Pancreas (tissue), 10 donors: ENCODE data around the gene PTPN20. TPM values are rescaled to one million over a fixed set of nuclear protein-coding genes. Genes with fewer than 3 reads are reported as not detected.
A peak's percentile ranks its signal among the peaks of the same experiment; 100 is the strongest.

Experiments
- ATAC-seq, 4 donors: fragments of 200-7000 bp; cut with Tn5 transposase; one replicate each; pipeline versions ENCODE4 v1.8.0 to v1.9.1; 2020; ENCODE audit warnings: mild to moderate bottlenecking in 4 of 4, moderate library complexity in 4 of 4
- DNase-seq, 6 donors: peaks; one replicate each; pipeline ENCODE4 v3.0.0-alpha.2; 2020
- FAIRE-seq: peaks from 2 replicates; lab custom pipeline; 2012; peaks lifted over from hg19 to GRCh38; lab: Jason Lieb, UNC
- H3K27ac ChIP-seq, 4 donors: fragments of 200-600 bp; sonication (generic); 1 replicate in 3 of 4; 2 replicates in 1 of 4; pipeline versions ENCODE4 v1.5.0 to v1.8.0; 2020
- H3K27me3 ChIP-seq, 4 donors: fragments of 200-600 bp; one replicate each; pipeline ENCODE4 v1.8.0; 2021
- H3K36me3 ChIP-seq, 3 donors: fragments of 200-600 bp; sonication (generic) in 1 of 3; one replicate each; pipeline versions ENCODE4 v1.5.0 to v1.8.0; 2020 to 2021
- H3K4me1 ChIP-seq, 3 donors: fragments of 200-600 bp; one replicate each; pipeline ENCODE4 v1.8.0; 2021
- H3K4me3 ChIP-seq, 4 donors: fragments of 200-600 bp; sonication (generic) in 2 of 4; one replicate each; pipeline versions ENCODE4 v1.5.0 to v1.8.0; 2020 to 2021
- H3K9me3 ChIP-seq, 4 donors: fragments of 200-600 bp; one replicate each; pipeline ENCODE4 v1.8.0; 2021
- WGBS, 2 donors: extraction: QIAGEN DNeasy Blood & Tissue Kit; methylation state at CpG; one replicate each; pipeline ENCODE4 v1.1.7; 2013; 5-methylcytosine and 5-hydroxymethylcytosine counted together
- intact Hi-C, 3 donors: fragments of 100-400 bp; cut with DNase I; formaldehyde crosslinking; loops; one replicate each; pipeline versions ENCODE4 v1.11.1 to v1.14.2; 2022
- polyA plus RNA-seq, 2 donors: library from polyadenylated mRNA; stranded (reverse); fragments of 200-250 nt; gene quantifications; one replicate each; pipeline ENCODE4 v1.2.3, GENCODE V29; 2013
- total RNA-seq, 6 donors: library from RNA; stranded (reverse); fragmentation: NEBNext Ultra II Directional in 4 of 6; extraction: Animal tissue kit (Norgen Biotek cat#: 25700) in 4 of 6; gene quantifications; one replicate each; pipeline versions ENCODE4 v1.2.1 to v1.2.4, GENCODE V29; 2021 to 2023
- TF ChIP-seq, protein P1 (sequence below), 4 donors: fragments of 200-600 bp; sonication (generic) in 3 of 4; IDR thresholded peaks; one replicate each; pipeline versions ENCODE4 v1.5.0 to v1.8.0; 2021; ENCODE audit warnings: antibody characterized with exemption in 4 of 4
- donor health status: healthy with polysubstance abuse.
- donor health status: DM: no; HTN: no; CAD: no; lungs with moderate emphysema.
- donor health status: DM: no; HTN: no; CAD: no.
- donor health status: control.
- donor health status: control.
- donor health status: Bipolar disorder and iron deficiency.
- donor health status: DM: yes; HTN: yes; CAD: no.
- donor health status: DM: no; HTN: no; CAD: no.
- donor health status: DM: no; HTN: no; CAD: no.
- donor health status: DM: yes; HTN: yes; CAD: no.

Gene PTPN20
- total and polyA plus RNA-seq, 8 donors = 1.4 to 8.3 (median 3.2) TPM

DNA sequence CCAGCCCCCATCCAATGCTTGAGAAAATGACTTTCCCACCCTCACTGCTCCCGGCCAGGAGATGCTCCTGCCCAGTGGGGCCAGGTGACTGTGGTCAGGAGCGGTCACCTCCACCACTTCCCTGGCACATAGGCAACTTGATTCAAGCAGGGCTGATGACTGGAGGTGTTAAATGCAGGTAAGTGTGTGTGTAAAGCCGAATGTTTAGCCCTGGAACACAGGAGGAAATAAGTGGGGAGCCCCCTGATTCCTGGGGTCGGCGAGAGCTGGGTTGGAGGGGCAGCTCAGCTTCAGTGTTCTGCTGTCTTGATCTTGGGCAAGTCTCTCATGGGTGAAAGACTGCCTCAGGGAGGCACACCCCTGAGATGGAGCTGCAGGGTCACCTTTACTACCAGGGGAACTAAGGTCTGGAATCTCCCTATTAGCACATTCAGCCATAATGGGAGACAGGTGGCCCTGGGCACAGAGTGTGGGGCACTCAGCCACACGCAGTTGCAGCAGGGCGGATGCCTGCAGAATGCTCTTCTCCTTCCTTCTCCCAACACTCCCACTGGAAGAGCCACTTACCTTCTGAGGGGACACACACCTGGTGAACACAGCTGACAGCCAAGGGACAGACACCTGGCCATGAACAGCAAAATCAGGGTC lies 124.1 kb downstream of the PTPN20 start:
- no peak overlapping the region for H3K27ac ChIP-seq
- TF ChIP-seq, protein P1, sequence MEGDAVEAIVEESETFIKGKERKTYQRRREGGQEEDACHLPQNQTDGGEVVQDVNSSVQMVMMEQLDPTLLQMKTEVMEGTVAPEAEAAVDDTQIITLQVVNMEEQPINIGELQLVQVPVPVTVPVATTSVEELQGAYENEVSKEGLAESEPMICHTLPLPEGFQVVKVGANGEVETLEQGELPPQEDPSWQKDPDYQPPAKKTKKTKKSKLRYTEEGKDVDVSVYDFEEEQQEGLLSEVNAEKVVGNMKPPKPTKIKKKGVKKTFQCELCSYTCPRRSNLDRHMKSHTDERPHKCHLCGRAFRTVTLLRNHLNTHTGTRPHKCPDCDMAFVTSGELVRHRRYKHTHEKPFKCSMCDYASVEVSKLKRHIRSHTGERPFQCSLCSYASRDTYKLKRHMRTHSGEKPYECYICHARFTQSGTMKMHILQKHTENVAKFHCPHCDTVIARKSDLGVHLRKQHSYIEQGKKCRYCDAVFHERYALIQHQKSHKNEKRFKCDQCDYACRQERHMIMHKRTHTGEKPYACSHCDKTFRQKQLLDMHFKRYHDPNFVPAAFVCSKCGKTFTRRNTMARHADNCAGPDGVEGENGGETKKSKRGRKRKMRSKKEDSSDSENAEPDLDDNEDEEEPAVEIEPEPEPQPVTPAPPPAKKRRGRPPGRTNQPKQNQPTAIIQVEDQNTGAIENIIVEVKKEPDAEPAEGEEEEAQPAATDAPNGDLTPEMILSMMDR (IDR thresholded peaks at IDR 0.05) = no peak
- ATAC-seq (no peak), FAIRE-seq (no peak), DNase-seq (peak in 1 of 6 donors; percentile 32)
- no peaks in the 10 kb centered on the region for H3K9me3 ChIP-seq
- WGBS, 2 donors = 80 to 83% methylated on average over 7 of the region's 7 CpGs
- no peaks in the 10 kb centered on the region for H3K4me1 ChIP-seq
- H3K27me3 ChIP-seq = no peaks in the 10 kb centered on the region
- no peak overlapping the region for H3K4me3 ChIP-seq
- intact Hi-C loops = loop anchor here in 1 of 3 donors (10.0 kb wide), 1 partner anchor 290 kb away; the partner anchor contains the start of gene GDF2
- H3K36me3 ChIP-seq = no peaks in the 10 kb centered on the region

DNA sequence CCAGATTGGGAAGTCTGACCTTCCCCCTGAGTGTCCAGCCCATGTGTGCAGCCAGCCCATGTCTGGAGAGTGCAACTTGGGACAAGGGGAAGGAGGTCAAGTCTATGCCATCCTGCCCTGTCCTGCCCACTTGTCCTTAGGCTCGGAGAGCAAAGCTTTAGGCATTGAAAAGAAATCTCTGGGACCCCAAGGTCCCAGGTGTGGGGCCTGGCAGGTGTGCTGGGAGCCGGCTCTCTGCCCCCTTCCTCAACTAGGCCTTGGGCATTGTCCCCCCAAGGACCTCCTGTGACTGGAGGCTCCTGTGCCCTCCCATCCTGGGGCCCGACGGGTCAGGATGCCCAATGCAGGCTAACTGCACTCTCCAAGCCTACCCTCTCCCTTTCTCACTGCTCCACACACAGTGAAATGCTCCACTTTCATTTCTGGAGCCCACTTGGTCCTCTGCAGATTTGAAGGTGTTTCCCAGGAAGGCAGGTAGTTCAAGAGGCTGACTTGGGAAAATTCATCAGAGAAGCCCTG lies 124.7 kb downstream of the PTPN20 start:
- Histone ChIP-seq H3K4me1 (no peaks in the 10 kb centered on the region), H3K27ac (no peak overlapping the region), H3K9me3 (no peaks in the 10 kb centered on the region), H3K27me3 (no peaks in the 10 kb centered on the region), H3K36me3 (no peaks in the 10 kb centered on the region), H3K4me3 (no peak overlapping the region)
- ATAC-seq (no peak), FAIRE-seq (no peak), DNase-seq (peak in 1 of 6 donors; percentile 40)
- intact Hi-C loops = loop anchor here in 1 of 3 donors (10.0 kb wide), 1 partner anchor 289 kb away; the partner anchor contains the start of gene GDF2
- WGBS, 2 donors = 82 to 86% methylated on average over 4 of the region's 4 CpGs
- TF ChIP-seq, protein P1 (IDR thresholded peaks at IDR 0.05) = no peak

DNA sequence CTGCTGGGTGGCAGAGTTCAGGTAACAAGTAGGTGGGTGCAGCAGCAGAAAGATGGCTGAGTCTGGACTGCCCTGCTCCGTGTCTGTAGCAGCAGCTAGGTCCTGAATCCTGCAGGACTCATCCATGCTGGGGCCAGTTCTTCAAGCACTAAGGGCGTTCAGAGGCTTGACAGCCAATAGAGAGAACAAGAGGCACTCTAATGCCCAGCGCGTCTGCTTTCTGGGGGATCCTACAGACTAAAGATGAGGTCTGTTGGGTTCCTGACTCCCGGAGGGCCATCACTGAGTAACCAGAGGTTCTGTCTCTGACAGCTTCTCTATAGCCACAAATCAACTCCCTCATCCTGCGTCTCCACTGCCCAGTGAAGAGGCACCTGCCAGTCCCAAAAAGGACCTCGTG lies 125.5 kb downstream of the PTPN20 start:
- no peak for FAIRE-seq
- no peak overlapping the region for H3K27ac ChIP-seq
- WGBS, 2 donors = 79 to 87% methylated on average over 7 of the region's 7 CpGs
- H3K9me3 ChIP-seq = no peaks in the 10 kb centered on the region
- no peaks in the 10 kb centered on the region for H3K27me3 ChIP-seq
- TF ChIP-seq, protein P1 (IDR thresholded peaks at IDR 0.05) = no peak
- H3K36me3 ChIP-seq = no peaks in the 10 kb centered on the region
- no peaks in the 10 kb centered on the region for H3K4me1 ChIP-seq
- no peak for ATAC-seq
- DNase-seq = peak in 1 of 6 donors; percentile 20
- no peak overlapping the region for H3K4me3 ChIP-seq
- intact Hi-C loops = loop anchor here in 1 of 3 donors (10.0 kb wide), 1 partner anchor 288 kb away; the partner anchor contains the start of gene GDF2

DNA sequence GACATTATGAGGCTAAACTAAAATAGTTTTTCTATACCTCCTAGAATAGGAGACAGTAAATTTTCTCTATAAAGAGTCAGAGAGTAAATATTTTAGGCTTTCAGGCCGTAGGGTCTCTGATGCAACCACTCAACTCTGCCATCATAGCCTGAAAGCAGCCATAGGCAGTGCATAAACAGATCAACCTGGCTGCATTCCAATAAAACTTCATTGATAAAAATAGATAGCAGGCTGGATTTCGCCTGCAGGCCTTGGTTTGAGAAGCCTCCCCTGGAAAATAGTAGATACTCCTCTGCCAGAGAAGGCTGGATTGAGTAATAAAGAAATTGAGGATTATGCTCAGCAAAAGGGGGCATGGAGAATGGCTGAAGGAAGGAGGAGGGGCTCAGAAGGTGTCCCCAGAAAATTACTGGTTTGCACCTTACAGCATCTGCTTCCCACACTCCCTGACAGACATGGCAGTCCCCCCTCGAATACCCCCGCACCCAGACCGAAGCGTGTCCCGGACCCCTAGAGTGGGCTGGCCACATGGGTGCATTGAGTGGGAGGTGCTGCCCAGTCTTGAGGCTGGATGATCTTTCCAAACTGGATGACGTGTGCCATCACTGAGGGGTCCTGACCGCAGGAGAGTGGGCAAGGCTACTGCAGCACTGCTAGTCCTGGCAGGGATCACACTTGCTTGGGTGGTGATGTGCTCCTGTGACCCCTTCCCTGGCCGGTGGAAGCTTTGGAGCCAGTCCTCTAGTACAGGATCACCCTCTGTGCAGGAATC lies 126.6 kb downstream of the PTPN20 start:
- ATAC-seq = no peak
- intact Hi-C loops = loop anchor here in 1 of 3 donors (10.0 kb wide), 1 partner anchor 287 kb away; the partner anchor contains the start of gene GDF2
- 85% methylated on average over 10 of the region's 10 CpGs for WGBS, 2 donors
- Histone ChIP-seq H3K36me3 (no peaks in the 10 kb centered on the region), H3K27ac (no peak overlapping the region), H3K4me1 (no peaks in the 10 kb centered on the region), H3K4me3 (no peak overlapping the region), H3K9me3 (no peaks in the 10 kb centered on the region), H3K27me3 (no peaks in the 10 kb centered on the region)
- FAIRE-seq = no peak
- DNase-seq = peak in 1 of 6 donors; percentile 29
- TF ChIP-seq, protein P1 (IDR thresholded peaks at IDR 0.05) = no peak
